Adrenal gland (tissue), 5 donors: Measurements from ENCODE around the gene PPP1R12C.
"Not testable (repeated sequence)": the region's sequence is repeated elsewhere in the genome, so short reads cannot be mapped to it uniquely, and the experiment has no call there.

Experiments
- CTCF ChIP-seq, 6 experiments: fragments of 450-650 bp in 4 of 6; fragments of 200-600 bp in 2 of 6; sonication (generic) in 1 of 6; IDR thresholded peaks; 1 replicate in 5 of 6; 2 replicates in 1 of 6; pipeline versions ENCODE4 v1.5.1 to v1.8.0; 2016 to 2021; ENCODE audit warnings: antibody characterized with exemption in 6 of 6, mild to moderate bottlenecking in 2 of 6, moderate library complexity in 1 of 6
- POLR2A ChIP-seq, 2 donors: fragments of 450-650 bp; IDR thresholded peaks; one replicate each; pipeline ENCODE4 v1.6.1; 2017; ENCODE audit warnings: antibody characterized with exemption in 2 of 2, mild to moderate bottlenecking in 2 of 2, moderate library complexity in 1 of 2
- donor health status: DM: no; HTN: no; CAD: no.

- not testable (repeated sequence) for TF ChIP-seq CTCF, POLR2A (IDR thresholded peaks at IDR 0.05)
These were observed 10.2 kb downstream of the PPP1R12C start for GRCh38 chr19:55107252-55107651.
